Mesothelial cell of epicardium (in vitro differentiated cells): ENCODE measurements around the gene HECTD4. TPM values are rescaled to one million over a fixed set of nuclear protein-coding genes. Genes with fewer than 3 reads are reported as not detected.

Experiments
- DNase-seq, 2 experiments: peaks; one replicate each; pipeline ENCODE4 v3.0.0; 2021; ENCODE audit warnings: low spot score in 2 of 2; ENCODE audit not compliant: unreplicated experiment in 2 of 2
- H3K27ac Mint-ChIP-seq: 2 replicates; pipeline ENCODE4 v1.8.0; 2021; ENCODE audit warnings: mixed read lengths
- H3K27me3 Mint-ChIP-seq: 2 replicates; pipeline ENCODE4 v1.8.0; 2021; ENCODE audit warnings: low read depth, mixed read lengths
- H3K36me3 Mint-ChIP-seq: 2 replicates; pipeline ENCODE4 v1.8.0; 2021; ENCODE audit warnings: mixed read lengths
- H3K4me1 Mint-ChIP-seq: 2 replicates; pipeline ENCODE4 v1.8.0; 2021; ENCODE audit warnings: mixed read lengths
- H3K4me3 Mint-ChIP-seq: 2 replicates; pipeline ENCODE4 v1.8.0; 2021; ENCODE audit warnings: mild to moderate bottlenecking, moderate library complexity, mixed read lengths
- H3K9me3 Mint-ChIP-seq: 2 replicates; pipeline ENCODE4 v1.8.0; 2021; ENCODE audit warnings: mixed read lengths
- CTCF ChIP-seq: fragments of 200-600 bp; sonication (generic); IDR thresholded peaks from one replicate; pipeline ENCODE4 v1.5.0; 2021; ENCODE audit warnings: antibody characterized with exemption; ENCODE audit not compliant: unreplicated experiment
- total RNA-seq: library from RNA; stranded (reverse); gene quantifications from 3 replicates; pipeline ENCODE4 v1.2.1, GENCODE V29; 2021

Gene HECTD4
- total RNA-seq, 1 donor from 2014 or later: 89.8 TPM

DNA sequence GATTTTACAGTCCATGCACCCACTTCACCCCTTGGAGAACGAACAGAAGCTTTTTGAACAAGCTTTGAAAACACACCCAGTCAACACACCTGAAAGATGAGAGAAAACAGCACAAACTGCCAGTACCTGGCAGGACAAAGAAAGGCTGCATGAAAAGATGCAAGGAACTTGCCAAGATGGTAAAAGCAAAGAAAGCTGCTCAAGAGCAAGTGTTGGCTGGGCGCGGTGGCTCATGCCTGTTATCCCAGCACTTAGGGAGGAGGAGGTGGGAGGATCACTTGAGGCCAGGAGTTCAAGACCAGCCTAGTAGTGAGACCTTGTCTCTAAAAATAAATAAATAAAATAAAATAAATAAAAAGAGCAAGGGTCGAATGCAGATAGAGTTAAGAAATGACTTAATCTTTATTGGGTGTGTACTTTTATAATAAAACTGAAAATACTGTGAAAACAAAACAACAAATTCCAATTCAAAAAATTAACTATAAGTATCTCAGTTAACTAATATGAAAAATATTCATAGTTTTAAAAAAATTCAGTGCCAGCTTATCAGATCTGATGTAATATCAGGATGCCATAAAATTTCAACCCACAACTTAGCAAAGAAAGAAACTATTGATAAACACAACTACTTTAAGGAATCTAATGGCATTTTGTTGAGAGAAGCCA, 59.2 kb downstream of the HECTD4 start:
- Mint-ChIP-seq H3K27me3 (no peaks in the 10 kb centered on the region), H3K27ac (peak overlapping the region; percentile 3), H3K9me3 (no peaks in the 10 kb centered on the region), H3K4me3 (no peak overlapping the region), H3K36me3 (no peaks in the 10 kb centered on the region), H3K4me1 (peaks cover 8% of the 10 kb centered on the region)
- DNase-seq: no peak
- TF ChIP-seq CTCF: no peak

- TF ChIP-seq CTCF: no peak
- H3K4me1 Mint-ChIP-seq: peaks cover 4% of the 10 kb centered on the region
- DNase-seq: no peak
- no peak overlapping the region for H3K4me3 Mint-ChIP-seq
- no peaks in the 10 kb centered on the region for H3K36me3 Mint-ChIP-seq
- H3K27me3 Mint-ChIP-seq: no peaks in the 10 kb centered on the region
- H3K27ac Mint-ChIP-seq: no peak overlapping the region
- no peaks in the 10 kb centered on the region for H3K9me3 Mint-ChIP-seq
These were observed 59.8 kb downstream of the HECTD4 start for GRCh38 chr12:112322441-112322840.

- Mint-ChIP-seq H3K4me1 (peaks cover 7% of the 10 kb centered on the region), H3K27me3 (no peaks in the 10 kb centered on the region), H3K36me3 (peaks cover 4% of the 10 kb centered on the region), H3K9me3 (no peaks in the 10 kb centered on the region), H3K27ac (peak overlapping the region; percentile 16), H3K4me3 (no peak overlapping the region)
- no peak for DNase-seq
- TF ChIP-seq CTCF: no peak
These were observed 61.0 kb downstream of the HECTD4 start for GRCh38 chr12:112321245-112321644.

- no peak overlapping the region for H3K4me3 Mint-ChIP-seq
- H3K4me1 Mint-ChIP-seq: peaks cover 7% of the 10 kb centered on the region
- H3K27ac Mint-ChIP-seq: no peak overlapping the region
- TF ChIP-seq CTCF: no peak
- H3K9me3 Mint-ChIP-seq: no peaks in the 10 kb centered on the region
- DNase-seq: no peak
- peaks cover 7% of the 10 kb centered on the region for H3K36me3 Mint-ChIP-seq
- no peaks in the 10 kb centered on the region for H3K27me3 Mint-ChIP-seq
These were observed 62.8 kb downstream of the HECTD4 start for GRCh38 chr12:112319395-112319794.

- Mint-ChIP-seq H3K27me3 (no peaks in the 10 kb centered on the region), H3K27ac (no peak overlapping the region), H3K36me3 (peaks cover 11% of the 10 kb centered on the region), H3K9me3 (no peaks in the 10 kb centered on the region), H3K4me3 (no peak overlapping the region), H3K4me1 (peaks cover 7% of the 10 kb centered on the region)
- no peak for TF ChIP-seq CTCF
- no peak for DNase-seq
These were observed 64.8 kb downstream of the HECTD4 start for GRCh38 chr12:112317481-112317880.
